Naive B cell (primary cell): Measurements from ENCODE around the gene PACRG. TPM values are rescaled to one million over a fixed set of nuclear protein-coding genes. Genes with fewer than 3 reads are reported as not detected.

Experiments
- ATAC-seq, 2 donors: fragments of 150-1000 bp; cut with Tn5 transposase; 2 replicates each; pipeline ENCODE4 v1.10.0; 2021; ENCODE audit warnings: low read depth in 2 of 2, mild to moderate bottlenecking in 2 of 2, moderate library complexity in 2 of 2
- DNase-seq: peaks from one replicate; pipeline ENCODE4 v3.0.0; 2022
- H3K27ac Mint-ChIP-seq, 6 donors: one replicate each; pipeline ENCODE4 v1.8.0; 2020 to 2022; ENCODE audit warnings: mild to moderate bottlenecking in 6 of 6, mixed read lengths in 6 of 6, moderate library complexity in 5 of 6, inconsistent platforms in 2 of 6
- H3K27me3 Mint-ChIP-seq, 3 donors: one replicate each; pipeline ENCODE4 v1.8.0; 2021 to 2022; ENCODE audit warnings: mixed read lengths in 3 of 3, mild to moderate bottlenecking in 1 of 3
- H3K36me3 Mint-ChIP-seq, 2 donors: one replicate each; pipeline ENCODE4 v1.8.0; 2020 to 2022; ENCODE audit warnings: mixed read lengths in 2 of 2, inconsistent platforms in 1 of 2, mild to moderate bottlenecking in 1 of 2
- H3K4me1 Mint-ChIP-seq, 3 donors: one replicate each; pipeline ENCODE4 v1.8.0; 2020 to 2022; ENCODE audit warnings: mixed read lengths in 3 of 3, inconsistent platforms in 1 of 3, mild to moderate bottlenecking in 1 of 3, moderate library complexity in 1 of 3
- H3K4me3 Mint-ChIP-seq, 8 donors: one replicate each; pipeline ENCODE4 v1.8.0; 2020 to 2022; ENCODE audit warnings: mild to moderate bottlenecking in 8 of 8, mixed read lengths in 8 of 8, moderate library complexity in 8 of 8, inconsistent platforms in 2 of 8
- H3K9me3 Mint-ChIP-seq, 7 donors: one replicate each; pipeline ENCODE4 v1.8.0; 2020 to 2022; ENCODE audit warnings: mixed read lengths in 7 of 7, mild to moderate bottlenecking in 5 of 7, inconsistent platforms in 2 of 7, moderate library complexity in 1 of 7
- polyA plus RNA-seq, 6 donors: library from polyadenylated mRNA; unstranded; fragments of 300-500 nt; fragmentation: Illumina TruSeq; gene quantifications; one replicate each; pipeline ENCODE4 v1.2.3, GENCODE V29; 2021; ENCODE audit warnings: low read depth in 6 of 6

PACRG gene
- polyA plus RNA-seq, 6 donors from 2014 or later = not detected

- H3K27ac Mint-ChIP-seq = no peak overlapping the region
Observed at GRCh38 chr6:163327921-163328320, 600.1 kb downstream of the PACRG start.

GRCh38 chr6:163328411-163328810, 600.6 kb downstream of the PACRG start:
- no peak overlapping the region for H3K4me3 Mint-ChIP-seq
- H3K9me3 Mint-ChIP-seq = peaks cover 0 to 15% (median 3%) of the 10 kb centered on the region in 7 donors
- H3K27ac Mint-ChIP-seq = no peak overlapping the region
- DNase-seq (no peak), ATAC-seq (no peak)
- H3K4me1 Mint-ChIP-seq = peaks cover 0 to 3% (median 0%) of the 10 kb centered on the region in 3 donors
- H3K27me3 Mint-ChIP-seq = peaks cover 11 to 12% (median 12%) of the 10 kb centered on the region in 3 donors
- no peaks in the 10 kb centered on the region for H3K36me3 Mint-ChIP-seq

More at GRCh38 chr6:163327921-163328320, 600.1 kb downstream of the PACRG start:
- ATAC-seq (no peak), DNase-seq (no peak)
- no peak overlapping the region for H3K4me3 Mint-ChIP-seq
- H3K4me1 Mint-ChIP-seq = peaks cover 0 to 3% (median 0%) of the 10 kb centered on the region in 3 donors
- H3K9me3 Mint-ChIP-seq = peaks cover 0 to 15% (median 3%) of the 10 kb centered on the region in 7 donors
- H3K27me3 Mint-ChIP-seq = peaks cover 7 to 11% (median 11%) of the 10 kb centered on the region in 3 donors
- no peaks in the 10 kb centered on the region for H3K36me3 Mint-ChIP-seq

- ATAC-seq (no peak), DNase-seq (no peak)
- peak overlapping the region in 1 of 6 donors; percentile 38 for H3K27ac Mint-ChIP-seq
- H3K36me3 Mint-ChIP-seq = no peaks in the 10 kb centered on the region
- H3K9me3 Mint-ChIP-seq = peaks cover 0 to 15% (median 3%) of the 10 kb centered on the region in 7 donors
- H3K4me3 Mint-ChIP-seq = no peak overlapping the region
- peaks cover 0 to 3% (median 0%) of the 10 kb centered on the region in 3 donors for H3K4me1 Mint-ChIP-seq
- H3K27me3 Mint-ChIP-seq = peaks cover 13 to 18% (median 13%) of the 10 kb centered on the region in 3 donors
Observed at GRCh38 chr6:163329991-163330390, 602.2 kb downstream of the PACRG start.

GRCh38 chr6:163331245-163331644, 603.5 kb downstream of the PACRG start:
- Mint-ChIP-seq H3K4me3 (no peak overlapping the region), H3K36me3 (peaks cover 0 to under 1% of the 10 kb centered on the region in 2 donors), H3K9me3 (peaks cover 0 to 15% (median 3%) of the 10 kb centered on the region in 7 donors), H3K27me3 (peaks cover 19 to 24% (median 19%) of the 10 kb centered on the region in 3 donors), H3K27ac (no peak overlapping the region), H3K4me1 (peaks cover 0 to 3% (median 0%) of the 10 kb centered on the region in 3 donors)
- no peak for ATAC-seq
- no peak for DNase-seq

- peaks cover 0 to 4% (median 0%) of the 10 kb centered on the region in 7 donors for H3K9me3 Mint-ChIP-seq
- peaks cover 23 to 31% (median 27%) of the 10 kb centered on the region in 3 donors for H3K27me3 Mint-ChIP-seq
- no peak overlapping the region for H3K4me3 Mint-ChIP-seq
- no peak for DNase-seq
- no peak overlapping the region for H3K27ac Mint-ChIP-seq
- peaks cover 0 to 6% of the 10 kb centered on the region in 2 donors for H3K36me3 Mint-ChIP-seq
- no peak for ATAC-seq
- H3K4me1 Mint-ChIP-seq = peaks cover 0 to 8% (median 0%) of the 10 kb centered on the region in 3 donors
Observed at GRCh38 chr6:163332575-163332974, 604.8 kb downstream of the PACRG start.

- Mint-ChIP-seq H3K27me3 (peaks cover 23 to 36% (median 27%) of the 10 kb centered on the region in 3 donors), H3K36me3 (peaks cover 0 to 6% of the 10 kb centered on the region in 2 donors), H3K27ac (no peak overlapping the region), H3K4me3 (no peak overlapping the region), H3K4me1 (peaks cover 0 to 8% (median 0%) of the 10 kb centered on the region in 3 donors), H3K9me3 (no peaks in the 10 kb centered on the region)
- DNase-seq = no peak
- ATAC-seq = no peak
Observed at GRCh38 chr6:163333038-163333437, 605.3 kb downstream of the PACRG start.

- peaks cover 23 to 37% (median 27%) of the 10 kb centered on the region in 3 donors for H3K27me3 Mint-ChIP-seq
- DNase-seq (no peak), ATAC-seq (no peak)
- H3K9me3 Mint-ChIP-seq = no peaks in the 10 kb centered on the region
- peaks cover 0 to 6% of the 10 kb centered on the region in 2 donors for H3K36me3 Mint-ChIP-seq
- peaks cover 0 to 8% (median 0%) of the 10 kb centered on the region in 3 donors for H3K4me1 Mint-ChIP-seq
- H3K4me3 Mint-ChIP-seq = no peak overlapping the region
- no peak overlapping the region for H3K27ac Mint-ChIP-seq
Observed at GRCh38 chr6:163333701-163334663, 606.2 kb downstream of the PACRG start.

- DNase-seq (no peak), ATAC-seq (no peak)
- Mint-ChIP-seq H3K27ac (no peak overlapping the region), H3K9me3 (no peaks in the 10 kb centered on the region), H3K36me3 (peaks cover 0 to 6% of the 10 kb centered on the region in 2 donors), H3K4me1 (peaks cover 0 to 5% (median 0%) of the 10 kb centered on the region in 3 donors), H3K27me3 (peaks cover 23 to 37% (median 27%) of the 10 kb centered on the region in 3 donors), H3K4me3 (no peak overlapping the region)
Observed at GRCh38 chr6:163335056-163335455, 607.3 kb downstream of the PACRG start.

- Mint-ChIP-seq H3K4me3 (no peak overlapping the region), H3K9me3 (no peaks in the 10 kb centered on the region), H3K4me1 (peaks cover 0 to 5% (median 0%) of the 10 kb centered on the region in 3 donors), H3K27me3 (peaks cover 23 to 44% (median 27%) of the 10 kb centered on the region in 3 donors), H3K27ac (no peak overlapping the region), H3K36me3 (peaks cover 0 to 6% of the 10 kb centered on the region in 2 donors)
- no peak for DNase-seq
- ATAC-seq = no peak
Observed at GRCh38 chr6:163335671-163336545, 608.1 kb downstream of the PACRG start.

- DNase-seq (no peak), ATAC-seq (no peak)
- peaks cover 23 to 45% (median 27%) of the 10 kb centered on the region in 3 donors for H3K27me3 Mint-ChIP-seq
- peaks cover 0 to 6% of the 10 kb centered on the region in 2 donors for H3K36me3 Mint-ChIP-seq
- no peak overlapping the region for H3K4me3 Mint-ChIP-seq
- H3K9me3 Mint-ChIP-seq = no peaks in the 10 kb centered on the region
- H3K4me1 Mint-ChIP-seq = peaks cover 0 to 5% (median 0%) of the 10 kb centered on the region in 3 donors
- no peak overlapping the region for H3K27ac Mint-ChIP-seq
Observed at GRCh38 chr6:163336961-163337360, 609.2 kb downstream of the PACRG start.

- no peak for ATAC-seq
- no peak for DNase-seq
- H3K4me1 Mint-ChIP-seq = peaks cover 0 to 5% (median 0%) of the 10 kb centered on the region in 3 donors
- H3K4me3 Mint-ChIP-seq = no peak overlapping the region
- peaks cover 22 to 45% (median 27%) of the 10 kb centered on the region in 3 donors for H3K27me3 Mint-ChIP-seq
- peaks cover 0 to 6% of the 10 kb centered on the region in 2 donors for H3K36me3 Mint-ChIP-seq
- no peaks in the 10 kb centered on the region for H3K9me3 Mint-ChIP-seq
- no peak overlapping the region for H3K27ac Mint-ChIP-seq
Observed at GRCh38 chr6:163337958-163338357, 610.2 kb downstream of the PACRG start.

- no peak overlapping the region for H3K27ac Mint-ChIP-seq
- no peak overlapping the region for H3K4me3 Mint-ChIP-seq
- H3K4me1 Mint-ChIP-seq = peaks cover 0 to 5% (median 0%) of the 10 kb centered on the region in 3 donors
- H3K27me3 Mint-ChIP-seq = peaks cover 17 to 39% (median 27%) of the 10 kb centered on the region in 3 donors
- no peak for DNase-seq
- H3K36me3 Mint-ChIP-seq = peaks cover 0 to 6% of the 10 kb centered on the region in 2 donors
- no peak for ATAC-seq
- H3K9me3 Mint-ChIP-seq = no peaks in the 10 kb centered on the region
Observed at GRCh38 chr6:163338671-163339405, 611.1 kb downstream of the PACRG start.
